PC-3 (cell line): ENCODE measurements around the gene CNTNAP2.

Source experiments
- CTCF ChIP-seq: fragments of 300-600 bp; sonication (generic); conservative IDR thresholded peaks from 2 replicates; pipeline ENCODE4 v1.5.1; 2017; ENCODE audit warnings: antibody characterized with exemption, low read depth, mild to moderate bottlenecking, low read length
- EZH2 ChIP-seq: fragments of 300-600 bp; sonication (generic); IDR thresholded peaks from one replicate; pipeline ENCODE4 v1.6.1; 2017; ENCODE audit warnings: antibody characterized with exemption, mild to moderate bottlenecking, low read length; ENCODE audit not compliant: unreplicated experiment
- EZH2phosphoT487 ChIP-seq: fragments of 300-600 bp; sonication (generic); IDR thresholded peaks from 2 replicates; pipeline ENCODE4 v1.6.1; 2018; ENCODE audit warnings: mild to moderate bottlenecking, antibody characterized with exemption, low read length, borderline replicate concordance

- TF ChIP-seq EZH2 (no peak), CTCF (no peak), EZH2phosphoT487 (no peak)
Measured at GRCh38 chr7:147145194-147145593, 1028.6 kb downstream of the CNTNAP2 start.
